A172 (cell line): Measurements from ENCODE around the gene GRB10. TPM values are rescaled to one million over a fixed set of nuclear protein-coding genes. Genes with fewer than 3 reads are reported as not detected.

Source experiments
- DNase-seq: peaks from one replicate; pipeline ENCODE4 v3.0.0-alpha.2; 2015; ENCODE audit warnings: low spot score
- total RNA-seq: library from RNA; depleted of rRNA; stranded (reverse); fragments of >200 nt; shearing (Covaris generic); gene quantifications from 2 replicates; pipeline ENCODE4 v1.2.3, GENCODE V29; 2014

GRB10 gene
- total RNA-seq, 1 experiment from 2014 or later: 23.1 TPM

GRCh38 chr7:50612704-50613103, 170.0 kb downstream of the GRB10 start:
- DNase-seq: no peak

GRCh38 chr7:50610521-50611277, 172.0 kb downstream of the GRB10 start:
- peak; percentile 92 for DNase-seq

DNA sequence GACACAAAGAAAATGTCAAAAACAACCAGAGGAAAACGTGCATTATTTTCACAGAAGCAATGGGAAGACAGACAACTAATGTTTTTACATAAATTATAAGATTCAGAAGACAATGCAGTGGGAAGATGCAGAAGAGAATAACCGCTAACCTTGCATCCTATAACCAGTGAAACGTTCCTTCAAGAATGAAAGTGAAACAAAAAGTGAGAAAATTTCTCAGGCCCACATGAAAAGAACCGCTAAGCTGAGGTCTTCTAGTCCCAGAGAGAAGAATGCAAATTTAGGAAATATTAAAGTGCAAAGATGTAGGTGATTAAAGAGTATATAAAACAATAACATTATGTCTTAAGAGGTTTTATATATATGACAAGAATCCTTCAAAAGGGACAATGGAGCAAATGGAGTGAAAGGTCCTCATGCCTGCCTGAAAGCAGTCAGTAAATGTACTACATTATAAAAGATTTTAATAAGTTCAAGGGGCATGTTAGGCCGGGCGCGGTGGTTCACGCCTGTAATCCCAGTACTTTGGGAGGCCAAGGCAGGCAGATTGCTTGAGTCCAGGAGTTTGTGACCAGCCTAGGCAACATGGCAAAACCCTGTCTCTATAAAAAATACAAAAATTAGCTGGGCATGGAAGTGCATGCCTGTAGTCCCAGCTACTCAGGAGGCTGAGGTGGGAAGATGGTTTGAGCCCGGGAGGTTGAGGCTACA, 174.3 kb downstream of the GRB10 start:
- no peak for DNase-seq

GRCh38 chr7:50607524-50608125, 175.1 kb downstream of the GRB10 start:
- DNase-seq: peak; percentile 14

DNA sequence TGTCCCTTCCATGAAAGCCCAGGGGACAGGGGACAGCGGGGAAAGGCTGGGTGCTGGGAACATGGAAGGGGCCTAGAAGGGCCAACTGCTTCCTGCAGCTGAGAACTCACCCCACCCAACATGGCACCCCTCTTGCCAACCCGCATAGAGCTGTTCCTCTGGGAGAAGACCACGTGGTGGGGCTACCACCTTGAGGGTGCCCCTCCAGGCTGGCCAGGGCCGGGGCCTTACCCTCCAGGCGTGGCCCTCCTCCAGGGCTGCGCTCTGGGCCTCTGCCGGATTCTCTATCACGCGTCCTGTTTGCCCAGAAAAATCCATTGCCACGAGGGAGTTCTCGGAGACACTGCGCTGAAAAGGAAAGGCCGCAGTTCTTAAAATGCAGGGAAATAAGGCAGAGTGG, 177.6 kb downstream of the GRB10 start:
- no peak for DNase-seq

GRCh38 chr7:50603287-50603686, 179.4 kb downstream of the GRB10 start:
- DNase-seq: no peak

DNA sequence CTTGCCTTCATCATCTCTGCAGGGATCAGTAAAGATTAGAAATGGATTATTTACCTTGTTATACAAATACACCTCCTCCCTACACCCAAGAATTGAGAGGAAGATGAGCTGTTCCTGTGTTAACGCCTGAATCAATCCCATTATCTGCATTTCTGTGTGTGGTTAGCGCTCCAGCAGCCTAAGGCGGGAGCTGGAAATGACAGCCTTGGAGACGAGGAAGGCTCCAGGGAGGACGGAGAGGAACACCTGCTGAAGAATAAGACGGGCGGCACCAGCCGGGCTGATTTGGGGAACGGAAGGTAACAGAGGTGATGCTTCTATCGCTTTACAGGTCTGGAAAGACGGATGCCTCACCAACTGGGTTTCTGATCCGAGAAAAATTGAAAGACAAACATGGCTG, 183.3 kb downstream of the GRB10 start:
- no peak for DNase-seq

GRCh38 chr7:50598460-50599343, 184.0 kb downstream of the GRB10 start:
- DNase-seq: no peak

GRCh38 chr7:50596484-50596883, 186.2 kb downstream of the GRB10 start:
- no peak for DNase-seq

GRCh38 chr7:50595491-50596102, 187.1 kb downstream of the GRB10 start:
- peak; percentile 31 for DNase-seq

GRCh38 chr7:50594734-50595485, 187.8 kb downstream of the GRB10 start:
- DNase-seq: no peak

DNA sequence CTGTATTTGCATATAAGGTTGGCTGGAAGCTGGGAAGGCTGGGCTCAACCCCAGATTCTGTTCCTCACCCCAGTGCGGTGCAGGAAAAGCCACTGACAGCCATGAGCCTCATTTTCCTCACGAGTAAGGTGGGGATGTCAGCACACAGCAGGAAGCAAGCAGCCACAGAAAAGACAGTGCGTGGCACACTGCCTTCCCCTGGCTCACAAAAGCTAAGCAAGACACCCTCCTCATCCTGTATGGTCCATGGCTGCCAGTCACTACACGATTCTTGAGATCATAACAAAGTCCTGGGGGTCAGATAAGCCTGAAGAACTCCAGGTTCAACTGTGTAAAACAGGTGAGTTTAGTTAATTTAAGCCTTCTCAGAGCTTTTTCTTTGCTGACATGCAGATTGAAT, 188.6 kb downstream of the GRB10 start:
- DNase-seq: no peak

DNA sequence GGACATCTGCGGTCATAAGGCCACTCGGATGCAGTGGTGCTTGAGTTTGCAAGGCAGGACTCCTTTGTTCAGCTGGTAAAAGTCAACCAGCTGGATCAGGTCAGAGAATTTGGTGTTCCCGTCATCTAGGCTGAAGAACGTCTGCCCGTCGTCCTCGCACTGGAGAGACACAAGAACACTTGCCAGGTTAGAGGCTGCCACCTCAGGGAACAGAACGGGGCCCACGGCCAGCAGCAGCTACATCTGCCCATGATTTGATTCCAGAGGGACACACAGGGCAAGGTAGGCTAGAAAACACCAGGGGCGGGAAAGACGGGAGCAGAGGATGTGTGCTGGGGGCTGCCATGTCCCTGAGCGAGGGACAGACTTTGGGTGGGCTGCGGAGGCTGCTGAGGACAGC, 189.8 kb downstream of the GRB10 start:
- no peak for DNase-seq

- no peak for DNase-seq
These were observed 190.9 kb downstream of the GRB10 start for GRCh38 chr7:50591480-50592438.

DNA sequence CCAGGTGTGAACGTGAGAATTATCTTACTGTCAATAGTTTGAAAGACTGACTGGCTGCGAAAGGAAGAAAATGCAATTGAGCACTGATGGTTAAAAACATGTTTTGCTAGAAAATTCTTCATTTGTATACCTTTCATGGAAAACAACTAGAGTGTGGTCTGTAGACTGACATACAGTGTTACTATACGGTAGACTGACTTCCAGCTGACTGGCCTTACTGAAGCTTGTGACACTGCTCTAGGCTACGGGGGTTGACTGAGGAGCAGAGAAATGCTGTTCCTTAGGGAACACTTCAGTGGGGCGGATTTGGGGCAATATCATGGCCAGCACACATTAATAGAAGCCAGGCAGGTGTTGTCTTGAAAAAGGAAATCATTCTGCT, 191.6 kb downstream of the GRB10 start:
- DNase-seq: no peak

- DNase-seq: no peak
These were observed 192.2 kb downstream of the GRB10 start for GRCh38 chr7:50590535-50590934.

GRCh38 chr7:50589364-50589763, 193.3 kb downstream of the GRB10 start:
- DNase-seq: no peak

GRCh38 chr7:50588937-50589336, 193.8 kb downstream of the GRB10 start:
- DNase-seq: no peak

GRCh38 chr7:50587737-50588136, 195.0 kb downstream of the GRB10 start:
- DNase-seq: no peak
